ENCODE measurements around the gene MRO. TPM values are rescaled to one million over a fixed set of nuclear protein-coding genes. Genes with fewer than 3 reads are reported as not detected.

Gene MRO
- polyA plus RNA-seq, 1 experiment = 0.06 TPM

GRCh38 chr18:50749421-50749820, 70.4 kb downstream of the MRO start:
- H3K27me3 ChIP-seq (ENCODE audit: control insufficient read depth, insufficient read depth, low read length) = peaks cover 2% of the 10 kb centered on the region
- POLR2A ChIA-PET = no interaction called here
- 0 out of 2 replicates have a peak, but pooled peaks cover 3% of the 10 kb centered on the region for H3K9me3 ChIP-seq (ENCODE audit: control insufficient read depth, insufficient read depth, low read length)
- CTCF ChIA-PET = no interaction called here
- H3K27ac ChIP-seq (ENCODE audit: low read depth, low read length) = no peak overlapping the region
- H3K4me3 ChIP-seq (ENCODE audit: low read depth, low read length) = no peak overlapping the region
- no peak for DNase-seq (ENCODE audit: low read depth, low spot score)
- TF ChIP-seq CTCF (IDR thresholded peaks at IDR 0.05; ENCODE audit: low read depth, low read length) = no peak

- DNase-seq (ENCODE audit: low read depth, low spot score) = no peak
- Histone ChIP-seq H3K9me3 (ENCODE audit: control insufficient read depth, insufficient read depth, low read length) (0 out of 2 replicates have a peak, but pooled peaks cover 3% of the 10 kb centered on the region), H3K27ac (ENCODE audit: low read depth, low read length) (no peak overlapping the region), H3K27me3 (ENCODE audit: control insufficient read depth, insufficient read depth, low read length) (peaks cover 2% of the 10 kb centered on the region), H3K4me3 (ENCODE audit: low read depth, low read length) (no peak overlapping the region)
- no peak for TF ChIP-seq CTCF (IDR thresholded peaks at IDR 0.05; ENCODE audit: low read depth, low read length)
- CTCF ChIA-PET = no interaction called here
- POLR2A ChIA-PET = no interaction called here
Observed at GRCh38 chr18:50748243-50749229, 71.3 kb downstream of the MRO start.

GRCh38 chr18:50747849-50748242, 72.0 kb downstream of the MRO start:
- DNase-seq (ENCODE audit: low read depth, low spot score) = no peak
- H3K27me3 ChIP-seq (ENCODE audit: control insufficient read depth, insufficient read depth, low read length) = peaks cover 2% of the 10 kb centered on the region
- CTCF ChIA-PET = no interaction called here
- POLR2A ChIA-PET = no interaction called here
- no peak overlapping the region for H3K27ac ChIP-seq (ENCODE audit: low read depth, low read length)
- H3K4me3 ChIP-seq (ENCODE audit: low read depth, low read length) = no peak overlapping the region
- H3K9me3 ChIP-seq (ENCODE audit: control insufficient read depth, insufficient read depth, low read length) = 0 out of 2 replicates have a peak, but pooled peaks cover 3% of the 10 kb centered on the region
- no peak for TF ChIP-seq CTCF (IDR thresholded peaks at IDR 0.05; ENCODE audit: low read depth, low read length)

GRCh38 chr18:50745945-50746344, 73.9 kb downstream of the MRO start:
- ChIA-PET POLR2A (no interaction called here), CTCF (no interaction called here)
- DNase-seq (ENCODE audit: low read depth, low spot score) = no peak
- no peak for TF ChIP-seq CTCF (IDR thresholded peaks at IDR 0.05; ENCODE audit: low read depth, low read length)
- H3K27me3 ChIP-seq (ENCODE audit: control insufficient read depth, insufficient read depth, low read length) = peaks cover 2% of the 10 kb centered on the region
- H3K9me3 ChIP-seq (ENCODE audit: control insufficient read depth, insufficient read depth, low read length) = 0 out of 2 replicates have a peak, but pooled peaks cover 3% of the 10 kb centered on the region
- H3K4me3 ChIP-seq (ENCODE audit: low read depth, low read length) = no peak overlapping the region
- no peak overlapping the region for H3K27ac ChIP-seq (ENCODE audit: low read depth, low read length)

Other genes starting within 250 kb of the MRO start
- gene ME2, start 59.1 kb upstream of the MRO start, polyA plus RNA-seq (2011; rRNA removed) = 38.6 and 51.3 TPM in 2 replicates
- 5.9 and 9.1 TPM in 2 replicates for gene ELAC1, start 148.0 kb upstream of the MRO start, polyA plus RNA-seq (2011; rRNA removed)
- gene SMAD4, start 210.2 kb upstream of the MRO start, polyA plus RNA-seq (2011; rRNA removed) = 92.1 and 139 TPM in 2 replicates